Activated T-cell treated with anti-CD3 and anti-CD28 coated beads, Interleukin-2, amount 50 U/mL, for 48 hours (primary cell): ENCODE data around the gene DEGS2.

ENCODE experiments used
- DNase-seq, 2 experiments: peaks; one replicate each; pipeline ENCODE4 v3.0.0-alpha.2; 2020

DEGS2 gene

DNA sequence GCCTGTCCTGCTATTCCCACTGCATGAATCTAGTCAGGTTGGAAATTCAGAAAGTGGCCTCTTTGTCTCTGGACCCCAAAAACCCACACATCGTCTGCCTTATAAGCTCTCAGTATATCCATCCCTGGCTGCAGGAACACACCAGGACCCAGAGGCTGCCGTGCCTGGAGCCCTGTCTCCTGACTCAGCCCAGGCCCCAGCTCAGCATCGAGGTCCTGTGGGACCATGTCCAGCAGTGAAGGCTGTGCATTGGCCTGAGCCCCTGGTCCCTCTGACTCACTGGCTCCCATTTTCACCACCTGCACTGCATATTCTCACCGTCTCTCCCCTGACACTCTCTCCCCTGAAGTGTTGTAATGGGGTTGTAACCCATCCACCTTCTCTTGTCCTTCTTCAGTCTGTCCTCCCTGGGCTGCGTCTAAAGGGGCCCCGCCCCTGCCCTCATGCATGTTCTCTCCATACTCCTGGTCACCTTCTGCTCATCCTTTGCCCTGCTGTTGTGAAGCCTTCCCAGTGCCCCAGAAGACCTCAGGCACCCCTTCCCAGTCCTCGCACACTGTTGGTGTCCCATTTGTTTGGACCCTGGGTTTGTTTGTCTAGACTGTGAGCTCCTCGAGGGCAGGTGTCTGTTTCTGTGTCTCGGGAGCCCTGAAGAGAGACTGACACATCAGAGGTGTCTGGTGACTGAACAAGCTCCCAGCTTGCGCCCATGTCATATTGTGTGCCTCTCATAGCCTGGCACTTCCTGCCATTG is 50.4 kb downstream of the DEGS2 start:
- DNase-seq, result no peak

GRCh38 chr14:100108042-100108825 is 51.2 kb downstream of the DEGS2 start:
- DNase-seq, result peak; percentile 94 to 95

DNA sequence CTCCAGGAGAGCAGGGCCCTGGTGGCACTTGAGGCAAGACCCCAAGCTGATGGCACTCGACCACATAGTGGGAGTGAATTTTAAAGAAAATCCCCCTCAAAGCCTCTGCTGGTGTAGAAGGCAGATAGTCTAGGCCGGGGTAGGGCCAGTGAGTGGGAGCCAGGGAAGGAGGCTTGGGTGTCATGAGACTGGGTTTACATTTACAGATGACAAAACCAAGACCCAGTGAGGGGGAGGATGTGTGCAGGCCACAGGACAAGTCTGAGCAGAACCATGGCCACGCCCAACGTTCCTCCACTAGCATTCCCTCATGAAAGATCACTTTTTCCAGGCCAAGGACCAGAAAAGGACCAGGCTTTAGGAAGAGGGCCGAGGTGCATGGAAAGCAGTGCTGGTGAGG is 52.2 kb downstream of the DEGS2 start:
- peak in 1 of 2 experiments; percentile 51 for DNase-seq

GRCh38 chr14:100106250-100107112 is 53.0 kb downstream of the DEGS2 start:
- DNase-seq, result peak; percentile 62 to 65

DNA sequence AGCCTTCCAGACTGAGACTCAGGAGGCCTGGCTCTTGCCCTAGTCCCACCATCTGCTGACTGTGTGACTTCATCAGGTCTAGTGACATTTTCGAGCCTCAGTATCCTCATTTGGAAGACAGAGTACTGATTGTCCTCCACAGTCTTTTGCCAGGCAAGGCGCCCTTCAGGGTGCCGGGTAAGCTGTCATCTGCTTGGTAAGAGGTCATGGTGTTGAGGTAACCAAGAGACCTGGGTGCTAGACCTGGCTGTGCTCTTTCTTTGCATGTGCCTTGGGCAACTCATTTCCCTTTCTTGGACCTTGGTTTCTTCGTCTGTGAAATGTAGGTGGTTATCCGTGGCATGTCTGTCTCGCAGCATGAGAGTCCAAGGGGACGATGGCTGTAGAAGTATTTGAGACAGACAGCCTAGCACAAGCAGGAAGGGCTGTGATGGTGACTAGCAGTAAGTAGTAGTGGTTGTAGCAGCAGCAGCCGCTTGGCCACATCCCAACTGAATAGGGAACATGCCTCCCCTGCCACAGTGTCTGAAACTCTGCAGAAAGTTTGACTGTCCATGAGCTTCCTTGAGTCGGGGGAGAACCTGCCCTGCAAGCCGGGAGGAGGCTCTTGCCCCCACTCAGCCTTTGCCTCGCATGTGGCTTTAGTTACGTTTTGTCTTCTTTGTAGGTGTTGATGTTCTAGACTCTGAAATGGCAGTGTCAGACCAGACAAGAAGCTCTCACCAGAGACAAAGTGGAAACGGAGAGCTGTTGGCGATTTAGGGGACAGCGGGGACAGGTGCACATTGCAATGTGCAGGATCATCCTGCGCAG is 53.9 kb downstream of the DEGS2 start:
- DNase-seq, result peak; percentile 58

- DNase-seq, result no peak
These were observed 54.7 kb downstream of the DEGS2 start for GRCh38 chr14:100104523-100105300.

DNA sequence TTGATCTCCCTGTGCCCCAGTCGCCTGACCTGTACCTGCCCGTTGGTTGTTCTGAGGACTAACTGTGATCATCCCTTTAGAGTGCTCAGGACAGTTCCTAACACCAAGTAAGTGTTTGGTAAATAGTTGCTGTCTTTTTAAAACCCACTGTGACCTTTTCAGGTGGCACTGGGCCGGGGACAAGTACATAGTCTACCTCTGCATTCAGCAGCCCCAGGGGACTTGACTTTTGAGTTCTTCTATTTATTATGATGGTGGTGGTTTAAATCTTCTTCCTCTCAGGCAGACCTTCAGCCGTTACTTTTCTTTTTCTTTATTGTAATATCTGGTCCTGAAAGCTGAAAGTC is 55.5 kb downstream of the DEGS2 start:
- DNase-seq, result no peak

DNA sequence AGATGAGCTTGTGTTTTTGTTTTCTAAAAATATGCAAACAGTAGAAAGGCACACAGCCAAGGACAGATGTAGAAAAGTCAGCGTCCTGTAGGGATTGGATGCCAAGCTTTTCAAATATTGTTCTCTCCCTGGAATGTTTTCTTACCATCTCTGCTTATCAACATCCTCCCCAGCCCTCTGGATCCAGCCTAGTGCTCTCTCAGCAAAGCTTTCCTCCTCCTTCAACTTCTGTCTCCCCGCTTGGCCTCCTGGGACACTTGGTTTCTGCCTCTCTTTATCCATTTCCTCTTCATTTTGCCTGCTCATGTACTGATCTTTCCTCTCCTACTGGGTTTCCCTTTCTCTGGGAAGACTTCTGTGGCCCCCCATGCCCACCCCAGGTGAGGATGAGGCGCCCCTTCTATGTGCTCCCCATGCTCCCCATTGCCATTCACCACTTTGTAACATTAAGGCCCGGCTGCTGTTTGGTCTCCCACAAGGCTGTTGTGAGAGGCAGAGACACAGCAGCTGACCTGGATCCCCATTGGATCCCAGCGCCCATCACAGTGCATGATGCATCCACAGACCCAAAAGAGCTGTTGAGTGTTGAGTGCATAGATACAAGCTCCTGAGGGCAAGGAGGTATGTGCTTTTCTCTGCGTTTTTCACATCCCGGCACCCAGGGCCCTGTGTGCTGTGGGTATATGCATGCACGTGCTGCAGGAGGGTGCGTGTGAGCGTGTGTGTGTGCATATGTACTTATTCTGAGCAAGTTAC is 56.0 kb downstream of the DEGS2 start:
- peak; percentile 56 to 60 for DNase-seq

GRCh38 chr14:100102156-100102785 is 57.2 kb downstream of the DEGS2 start:
- no peak for DNase-seq

DNA sequence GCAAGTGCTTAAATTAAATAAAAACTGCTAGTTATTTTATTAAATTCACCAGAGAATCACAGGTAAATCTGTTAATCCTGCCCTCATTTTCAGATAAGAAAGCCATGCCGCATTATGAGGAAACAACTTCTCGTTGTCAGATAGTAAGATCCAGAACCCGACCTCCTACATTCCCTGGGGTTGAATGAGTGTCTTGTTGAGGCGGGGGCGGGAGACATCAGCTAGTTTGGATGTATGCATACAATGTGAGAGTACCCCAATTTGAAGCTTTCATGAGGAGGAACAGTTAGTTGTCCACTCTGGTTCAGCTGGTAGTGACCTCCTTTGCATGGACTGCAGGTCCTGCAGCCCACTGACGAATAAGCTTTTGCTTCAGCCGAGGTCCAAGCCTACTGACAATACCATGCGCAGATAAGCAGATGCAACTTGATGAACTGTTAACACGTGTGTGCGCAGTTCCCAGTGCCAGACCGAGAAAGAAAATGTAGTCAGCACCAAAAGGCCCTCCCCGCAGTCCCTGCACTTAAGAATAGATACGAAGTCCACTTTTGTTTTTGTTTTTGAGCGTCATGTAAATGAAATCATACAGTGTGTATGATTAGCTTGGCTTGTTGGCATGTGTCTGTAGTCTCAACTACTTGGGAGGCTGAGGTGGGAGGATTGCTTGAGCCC is 59.3 kb downstream of the DEGS2 start:
- DNase-seq, result no peak

DNA sequence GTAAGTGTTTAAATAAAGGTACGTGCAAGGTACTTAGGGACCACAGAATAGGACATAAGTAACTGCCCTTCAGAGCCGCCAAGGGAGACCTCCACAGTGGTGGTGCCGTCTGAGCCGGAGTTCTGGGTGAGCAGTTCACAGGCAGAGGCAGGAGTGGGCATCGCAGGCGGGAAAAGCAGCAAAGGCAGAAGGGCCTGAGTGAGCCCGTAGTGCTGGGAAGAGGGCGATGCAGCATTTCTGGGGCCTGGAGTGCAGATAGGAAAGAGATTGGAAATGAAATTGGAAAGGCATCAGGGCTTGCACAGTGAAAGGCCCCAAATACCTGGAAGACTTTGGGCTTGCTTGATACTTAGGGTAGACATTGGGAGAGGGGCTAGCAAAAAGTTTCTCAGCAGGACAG is 61.3 kb downstream of the DEGS2 start:
- no peak for DNase-seq

GRCh38 chr14:100096656-100097055 is 62.8 kb downstream of the DEGS2 start:
- no peak for DNase-seq
